Measurements from ENCODE around the gene ADGRD1.

DNA sequence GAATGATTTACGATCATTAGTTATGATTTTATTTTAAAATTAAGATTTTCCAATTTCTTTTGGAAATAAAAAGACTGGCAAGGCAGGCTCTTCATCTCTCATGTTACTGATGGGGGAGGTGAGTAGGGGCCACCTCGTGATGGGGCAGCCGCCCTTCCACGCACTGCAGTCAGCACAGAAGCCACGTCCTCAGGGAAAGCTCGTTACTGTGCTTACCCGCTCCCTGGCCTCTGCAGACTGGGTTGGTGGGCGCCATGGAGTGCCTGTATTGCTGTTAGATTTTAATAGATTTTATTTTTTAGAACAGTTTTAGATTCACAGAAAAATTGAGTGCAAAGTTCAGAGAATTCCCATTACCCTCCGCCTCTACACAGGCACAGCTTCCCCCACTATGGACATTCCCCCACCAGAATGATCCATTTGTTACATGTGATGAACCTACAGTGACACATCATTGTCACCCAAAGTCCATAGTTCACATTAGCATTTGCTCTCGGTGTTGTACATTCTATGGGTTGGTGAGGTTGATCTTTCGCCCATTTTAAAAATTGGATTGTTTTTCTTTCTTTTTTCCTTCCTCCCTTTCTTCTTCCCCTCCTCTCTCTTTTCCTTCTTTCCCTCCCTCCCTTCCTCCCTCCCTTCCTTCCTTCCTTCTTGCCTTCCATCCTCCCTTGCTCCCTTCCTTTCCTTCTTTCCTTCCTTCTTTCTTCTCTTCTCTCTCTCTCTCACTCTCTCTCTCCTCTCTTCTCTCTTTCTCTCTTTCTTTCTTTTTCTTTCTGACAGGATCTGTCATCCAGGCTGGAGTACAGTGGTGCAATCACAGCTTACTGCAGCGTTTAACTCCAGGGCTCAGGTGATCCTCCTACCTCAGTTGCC lies 30.7 kb downstream of the ADGRD1 start:
- TF ChIP-seq CSDC2 (CRISPR knock-in tag; IDR thresholded peaks at IDR 0.05) (no peak), GLIS3 (CRISPR knock-in tag; IDR thresholded peaks at IDR 0.05) (no peak), PPARA (CRISPR knock-in tag; IDR thresholded peaks at IDR 0.05; ENCODE audit: borderline replicate concordance) (no peak), RARB (CRISPR knock-in tag; IDR thresholded peaks at IDR 0.05) (no peak), TOX (CRISPR knock-in tag; IDR thresholded peaks at IDR 0.05; ENCODE audit: borderline replicate concordance) (no peak), ZFP3 (CRISPR knock-in tag; IDR thresholded peaks at IDR 0.05) (no peak), SNAI2 (CRISPR knock-in tag; IDR thresholded peaks at IDR 0.05) (no peak), CREB5 (CRISPR knock-in tag; IDR thresholded peaks at IDR 0.05; ENCODE audit: low read depth) (no peak), ZNF565 (CRISPR knock-in tag; conservative IDR thresholded peaks at IDR 0.05; ENCODE audit: low read depth) (no peak), ISL1 (CRISPR knock-in tag; IDR thresholded peaks at IDR 0.05) (no peak), ARNTL (CRISPR knock-in tag; IDR thresholded peaks at IDR 0.05; ENCODE audit: borderline replicate concordance, low read depth) (no peak), ZNF8 (CRISPR knock-in tag; IDR thresholded peaks at IDR 0.05) (no peak)
- TF ChIP-seq, protein P1, sequence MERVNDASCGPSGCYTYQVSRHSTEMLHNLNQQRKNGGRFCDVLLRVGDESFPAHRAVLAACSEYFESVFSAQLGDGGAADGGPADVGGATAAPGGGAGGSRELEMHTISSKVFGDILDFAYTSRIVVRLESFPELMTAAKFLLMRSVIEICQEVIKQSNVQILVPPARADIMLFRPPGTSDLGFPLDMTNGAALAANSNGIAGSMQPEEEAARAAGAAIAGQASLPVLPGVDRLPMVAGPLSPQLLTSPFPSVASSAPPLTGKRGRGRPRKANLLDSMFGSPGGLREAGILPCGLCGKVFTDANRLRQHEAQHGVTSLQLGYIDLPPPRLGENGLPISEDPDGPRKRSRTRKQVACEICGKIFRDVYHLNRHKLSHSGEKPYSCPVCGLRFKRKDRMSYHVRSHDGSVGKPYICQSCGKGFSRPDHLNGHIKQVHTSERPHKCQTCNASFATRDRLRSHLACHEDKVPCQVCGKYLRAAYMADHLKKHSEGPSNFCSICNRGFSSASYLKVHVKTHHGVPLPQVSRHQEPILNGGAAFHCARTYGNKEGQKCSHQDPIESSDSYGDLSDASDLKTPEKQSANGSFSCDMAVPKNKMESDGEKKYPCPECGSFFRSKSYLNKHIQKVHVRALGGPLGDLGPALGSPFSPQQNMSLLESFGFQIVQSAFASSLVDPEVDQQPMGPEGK (CRISPR knock-in tag; IDR thresholded peaks at IDR 0.05; ENCODE audit: borderline replicate concordance): no peak
